HepG2 (cell line): ENCODE measurements around the gene DCAF6. TPM values are rescaled to one million over a fixed set of nuclear protein-coding genes. Genes with fewer than 3 reads are reported as not detected.
A peak's percentile ranks its signal among the peaks of the same experiment; 100 is the strongest.

ENCODE experiments used
- ATAC-seq: fragments of 200-7000 bp; cut with Tn5 transposase; 3 replicates; pipeline ENCODE4 v1.9.1; 2020; ENCODE audit warnings: mild to moderate bottlenecking, moderate library complexity
- BruUV-seq: library from RNA; stranded (reverse); fragments of 400-500 nt; replicated peaks from 2 replicates; lab custom pipeline; 2021; lab: Mats Ljungman, UMichigan
- CTCF ChIA-PET: fragments of 300-600 bp; formaldehyde crosslinking; extraction: SDS; loops from one replicate; lab custom pipeline; 2021; ENCODE audit warnings: low total read pairs, inconsistent platforms, low intra/inter-chr PET ratio; lab: Yijun Ruan, JAX
- POLR2A ChIA-PET: fragments of 350-600 bp; sonication (Branson Sonifier 250); formaldehyde crosslinking; loops from one replicate; lab custom pipeline; 2020; ENCODE audit warnings: antibody characterized with exemption, inconsistent platforms; lab: Yijun Ruan, JAX
- DNase-seq: peaks from one replicate; pipeline ENCODE4 v3.0.0-alpha.2; 2015; ENCODE audit warnings: low spot score
- FAIRE-seq: peaks from 3 replicates; lab custom pipeline; 2011; peaks lifted over from hg19 to GRCh38; lab: Jason Lieb, UNC
- H2AFZ ChIP-seq: one replicate; pipeline ENCODE4 v1.6.1; 2011; ENCODE audit warnings: low read length, inconsistent platforms
- H3K27ac ChIP-seq: fragments of 300-600 bp; 3 replicates; pipeline ENCODE4 v1.8.0; 2011; ENCODE audit warnings: mixed run types, mild to moderate bottlenecking, mixed read lengths, low read length, inconsistent platforms; ENCODE audit not compliant: insufficient read depth; ENCODE audit errors: extremely low read length
- H3K27me3 ChIP-seq, 2 experiments: fragments of 200-600 bp in 1 of 2; 2 replicates in 1 of 2; 3 replicates in 1 of 2; pipeline versions ENCODE4 v1.6.0 to v1.8.0; 2011; ENCODE audit warnings: low read length in 2 of 2, mild to moderate bottlenecking in 2 of 2, moderate library complexity in 2 of 2, inconsistent platforms in 1 of 2; ENCODE audit not compliant: insufficient read depth in 2 of 2, control insufficient read depth in 1 of 2
- H3K36me3 ChIP-seq, 2 experiments: fragments of 200-600 bp in 1 of 2; replicated peaks in 1 of 2; 2 replicates in 1 of 2; 3 replicates in 1 of 2; pipeline versions ENCODE4 v1.5.1 to v1.8.0; 2011; ENCODE audit warnings: low read length in 2 of 2, inconsistent platforms in 1 of 2; ENCODE audit not compliant: insufficient read depth in 2 of 2, control insufficient read depth in 1 of 2
- H3K4me1 ChIP-seq: 2 replicates; pipeline ENCODE4 v1.5.1; 2012; ENCODE audit warnings: low read length, inconsistent platforms; ENCODE audit not compliant: insufficient read depth
- H3K4me2 ChIP-seq: 2 replicates; pipeline ENCODE4 v1.6.0; 2011; ENCODE audit warnings: low read depth, low read length, inconsistent platforms
- H3K4me3 ChIP-seq, 3 experiments: fragments of 200-600 bp in 1 of 3; sonication (generic), shearing (Covaris generic) in 1 of 3; replicated peaks in 1 of 3; 2 replicates each; pipeline ENCODE4 v1.5.1; 2011 to 2016; ENCODE audit warnings: low read length in 3 of 3, inconsistent platforms in 2 of 3, low read depth in 2 of 3, mild to moderate bottlenecking in 2 of 3, control low read depth in 1 of 3, mixed read lengths in 1 of 3; ENCODE audit not compliant: insufficient read depth in 1 of 3
- H3K79me2 ChIP-seq: one replicate; pipeline ENCODE4 v1.6.1; 2011; ENCODE audit warnings: low read length, inconsistent platforms; ENCODE audit not compliant: insufficient read depth
- H3K9ac ChIP-seq: 2 replicates; pipeline ENCODE4 v1.6.0; 2011; ENCODE audit warnings: mild to moderate bottlenecking, low read depth, low read length, inconsistent platforms; ENCODE audit not compliant: insufficient read depth
- H3K9me3 ChIP-seq: 2 replicates; pipeline ENCODE4 v1.5.1; 2012; ENCODE audit warnings: mild to moderate bottlenecking, low read length
- H4K20me1 ChIP-seq: 2 replicates; pipeline ENCODE4 v1.6.0; 2011; ENCODE audit warnings: inconsistent platforms, mild to moderate bottlenecking, low read length, moderate library complexity; ENCODE audit not compliant: insufficient read depth
- IKZF1 ChIP-seq: fragments of 450-650 bp; IDR thresholded peaks from 2 replicates; pipeline ENCODE4 v1.7.1; 2016
- PHF21A ChIP-seq: sonication (generic); formaldehyde crosslinking; IDR thresholded peaks from 2 replicates; pipeline ENCODE4 v1.5.0; 2020; ENCODE audit warnings: mild to moderate bottlenecking, missing genetic modification reagents
- SALL1 ChIP-seq: sonication (generic); formaldehyde crosslinking; IDR thresholded peaks from 2 replicates; pipeline ENCODE4 v1.8.0; 2022; ENCODE audit warnings: mild to moderate bottlenecking, missing genetic modification reagents
- SMC3 ChIP-seq: IDR thresholded peaks from 2 replicates; pipeline ENCODE4 v1.6.1; 2011; ENCODE audit warnings: low read length, improper control_type of control experiment
- ZFP62 ChIP-seq: sonication (generic); formaldehyde crosslinking; IDR thresholded peaks from 2 replicates; pipeline ENCODE4 v1.4.0; 2020; ENCODE audit warnings: missing genetic modification reagents
- ZNF251 ChIP-seq: sonication (generic); formaldehyde crosslinking; IDR thresholded peaks from 2 replicates; pipeline ENCODE4 v1.9.0; 2021; ENCODE audit warnings: mild to moderate bottlenecking, missing genetic modification reagents
- ZNF446 ChIP-seq: sonication (generic); formaldehyde crosslinking; IDR thresholded peaks from 2 replicates; pipeline ENCODE4 v1.5.0; 2020; ENCODE audit warnings: mild to moderate bottlenecking, missing genetic modification reagents
- ZNF674 ChIP-seq: sonication (generic); formaldehyde crosslinking; IDR thresholded peaks from 2 replicates; pipeline ENCODE4 v1.5.0; 2020; ENCODE audit warnings: low read depth, mild to moderate bottlenecking, missing genetic modification reagents
- WGBS: methylation state at CpG from one replicate; pipeline ENCODE4 v1.1.6; 2017; ENCODE audit warnings: low lambda C conversion rate; 5-methylcytosine and 5-hydroxymethylcytosine counted together
- in situ Hi-C: cut with HindIII; loops from 2 replicates; pipeline ENCODE4 v1.10.0; 2017; ENCODE audit warnings: low pct_unique_long_range_greater_than_20kb; ENCODE audit not compliant: extremely low pct_ligation_motif_present
- intact Hi-C: fragments of 100-400 bp; cut with micrococcal nuclease; formaldehyde crosslinking; loops from one replicate; pipeline ENCODE4 v1.10.0; 2022; ENCODE audit not compliant: unreplicated experiment
- polyA plus RNA-seq, 8 experiments: library from polyadenylated mRNA; depleted of rRNA in 3 of 8; stranded (reverse) in 7 of 8; unstranded in 1 of 8; fragments of >200 nt; fragmentation: Illumina TruSeq in 4 of 8; extraction: Trizol in 4 of 8; gene quantifications; 2 replicates each; pipeline versions ENCODE4 v1.2.1 to v1.2.3, GENCODE V29; 2011 to 2016; ENCODE audit warnings: low read depth in 4 of 8, missing spikeins in 1 of 8, mixed read lengths in 1 of 8; ENCODE audit not compliant: insufficient read depth in 1 of 8
- total RNA-seq, 5 experiments: library from RNA; depleted of rRNA; stranded (reverse); fragments of >200 nt; fragmentation: Illumina TruSeq; extraction: Trizol; gene quantifications; 2 replicates each; pipeline ENCODE4 v1.2.3, GENCODE V29; 2016; ENCODE audit warnings: low read depth in 1 of 5
- TF ChIP-seq, protein P1 (sequence below): sonication (generic); formaldehyde crosslinking; IDR thresholded peaks from 2 replicates; pipeline ENCODE4 v1.8.0; 2022; ENCODE audit warnings: mild to moderate bottlenecking, missing genetic modification reagents, borderline replicate concordance
- TF ChIP-seq, protein P2 (sequence below): conservative IDR thresholded peaks from 2 replicates; pipeline ENCODE4 v1.6.1; 2018; ENCODE audit warnings: missing genetic modification reagents
- TF ChIP-seq, protein P3 (sequence below): sonication (generic); formaldehyde crosslinking; IDR thresholded peaks from 2 replicates; pipeline ENCODE4 v1.4.0; 2020; ENCODE audit warnings: missing genetic modification reagents

DCAF6 gene
- total and polyA plus RNA-seq, 2 of the 13 experiments (the other 11 are each of a cell fraction or from before 2014, with no cell fraction given): 24.7 to 33.7 TPM

DNA sequence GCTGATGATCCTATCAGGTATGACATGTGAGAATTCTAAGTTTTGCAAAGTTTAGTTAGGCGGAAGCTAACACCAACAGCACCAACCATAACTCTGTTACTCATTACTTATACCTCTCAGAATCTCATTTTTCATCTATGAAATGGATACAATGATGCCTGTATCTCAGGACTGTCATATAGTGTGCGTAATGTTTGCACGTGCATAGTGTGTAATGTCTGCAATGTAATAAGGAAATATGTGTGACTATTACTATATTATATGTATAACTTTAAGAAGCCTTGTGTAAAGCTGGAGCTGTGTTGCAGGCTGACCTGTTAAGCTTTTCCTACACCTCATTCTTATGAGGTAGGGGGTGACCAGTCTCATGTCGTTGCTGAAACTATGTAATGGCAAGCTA lies 35.6 kb upstream of the DCAF6 start (continued):
- no peak for TF ChIP-seq ZNF674 (CRISPR knock-in tag)
- no peak for TF ChIP-seq ZNF446 (CRISPR knock-in tag)
- TF ChIP-seq, protein P1, sequence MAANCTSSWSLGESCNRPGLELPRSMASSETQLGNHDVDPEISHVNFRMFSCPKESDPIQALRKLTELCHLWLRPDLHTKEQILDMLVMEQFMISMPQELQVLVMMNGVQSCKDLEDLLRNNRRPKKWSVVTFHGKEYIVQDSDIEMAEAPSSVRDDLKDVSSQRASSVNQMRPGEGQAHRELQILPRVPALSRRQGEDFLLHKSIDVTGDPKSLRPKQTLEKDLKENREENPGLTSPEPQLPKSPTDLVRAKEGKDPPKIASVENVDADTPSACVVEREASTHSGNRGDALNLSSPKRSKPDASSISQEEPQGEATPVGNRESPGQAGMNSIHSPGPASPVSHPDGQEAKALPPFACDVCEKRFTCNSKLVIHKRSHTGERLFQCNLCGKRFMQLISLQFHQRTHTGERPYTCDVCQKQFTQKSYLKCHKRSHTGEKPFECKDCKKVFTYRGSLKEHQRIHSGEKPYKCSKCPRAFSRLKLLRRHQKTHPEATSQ: no peak
- TF ChIP-seq, protein P2, sequence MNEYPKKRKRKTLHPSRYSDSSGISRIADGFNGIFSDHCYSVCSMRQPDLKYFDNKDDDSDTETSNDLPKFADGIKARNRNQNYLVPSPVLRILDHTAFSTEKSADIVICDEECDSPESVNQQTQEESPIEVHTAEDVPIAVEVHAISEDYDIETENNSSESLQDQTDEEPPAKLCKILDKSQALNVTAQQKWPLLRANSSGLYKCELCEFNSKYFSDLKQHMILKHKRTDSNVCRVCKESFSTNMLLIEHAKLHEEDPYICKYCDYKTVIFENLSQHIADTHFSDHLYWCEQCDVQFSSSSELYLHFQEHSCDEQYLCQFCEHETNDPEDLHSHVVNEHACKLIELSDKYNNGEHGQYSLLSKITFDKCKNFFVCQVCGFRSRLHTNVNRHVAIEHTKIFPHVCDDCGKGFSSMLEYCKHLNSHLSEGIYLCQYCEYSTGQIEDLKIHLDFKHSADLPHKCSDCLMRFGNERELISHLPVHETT (CRISPR knock-in tag): no peak
- TF ChIP-seq IKZF1: no peak
- no peak for TF ChIP-seq ZFP62 (CRISPR knock-in tag)
- no peak for TF ChIP-seq ZNF251 (CRISPR knock-in tag)
- TF ChIP-seq, all 625 proteins: peak for 0

DNA sequence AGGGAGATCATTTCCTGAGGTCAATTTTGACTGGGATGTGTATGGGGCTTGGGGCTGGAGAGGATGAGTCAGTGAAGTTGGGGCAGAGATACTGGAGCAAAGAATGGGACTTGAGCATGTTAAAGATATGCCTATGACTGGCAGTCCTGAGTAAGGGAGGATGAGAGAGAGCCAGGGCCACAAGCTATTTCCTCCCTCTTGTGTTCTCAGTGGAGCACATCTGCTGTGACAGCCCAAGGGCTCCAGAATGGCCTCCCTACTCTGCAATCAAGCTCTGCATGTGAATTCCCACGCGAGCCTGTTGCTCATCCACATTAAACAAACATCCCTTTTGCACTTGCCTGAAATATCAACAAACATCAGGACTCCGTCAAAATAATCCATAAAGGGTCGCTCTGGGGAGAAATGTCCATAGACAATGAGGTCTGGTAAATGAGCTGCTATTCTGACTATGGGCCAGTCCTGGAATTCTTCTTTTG lies 31.8 kb upstream of the DCAF6 start:
- Histone ChIP-seq H3K4me1 (peaks cover 19% of the 10 kb centered on the region), H3K27ac (no peak overlapping the region), H3K4me2 (peak overlapping the region; percentile 66), H3K79me2 (no peaks in the 10 kb centered on the region), H2AFZ (no peak overlapping the region), H3K9ac (peak overlapping the region; percentile 16; the same call in 1 of the 2 replicates), H3K36me3 (no peaks in the 10 kb centered on the region), H4K20me1 (no peaks in the 10 kb centered on the region), H3K4me3 (peak overlapping the region in 2 of 3 experiments; percentile 36 to 40; a peak in 2 of 6 replicates), H3K27me3 (no peaks in the 10 kb centered on the region; a peak in 1 of 5 replicates), H3K9me3 (peaks cover 8% of the 10 kb centered on the region)
- FAIRE-seq (no peak), ATAC-seq (peak; percentile 91), DNase-seq (no peak)
- in situ Hi-C loops (no loop called here), intact Hi-C loops (no loop called here)
- BruUV-seq: no TSS peak
- TF ChIP-seq SALL1 (peak; percentile 4; the same call in 1 of the 2 replicates), PHF21A (CRISPR knock-in tag) (0 out of 2 replicates have a peak, but pooled peaks have one; percentile 35), SMC3 (0 out of 2 replicates have a peak, but pooled peaks have one; percentile 7)
- TF ChIP-seq, protein P3, sequence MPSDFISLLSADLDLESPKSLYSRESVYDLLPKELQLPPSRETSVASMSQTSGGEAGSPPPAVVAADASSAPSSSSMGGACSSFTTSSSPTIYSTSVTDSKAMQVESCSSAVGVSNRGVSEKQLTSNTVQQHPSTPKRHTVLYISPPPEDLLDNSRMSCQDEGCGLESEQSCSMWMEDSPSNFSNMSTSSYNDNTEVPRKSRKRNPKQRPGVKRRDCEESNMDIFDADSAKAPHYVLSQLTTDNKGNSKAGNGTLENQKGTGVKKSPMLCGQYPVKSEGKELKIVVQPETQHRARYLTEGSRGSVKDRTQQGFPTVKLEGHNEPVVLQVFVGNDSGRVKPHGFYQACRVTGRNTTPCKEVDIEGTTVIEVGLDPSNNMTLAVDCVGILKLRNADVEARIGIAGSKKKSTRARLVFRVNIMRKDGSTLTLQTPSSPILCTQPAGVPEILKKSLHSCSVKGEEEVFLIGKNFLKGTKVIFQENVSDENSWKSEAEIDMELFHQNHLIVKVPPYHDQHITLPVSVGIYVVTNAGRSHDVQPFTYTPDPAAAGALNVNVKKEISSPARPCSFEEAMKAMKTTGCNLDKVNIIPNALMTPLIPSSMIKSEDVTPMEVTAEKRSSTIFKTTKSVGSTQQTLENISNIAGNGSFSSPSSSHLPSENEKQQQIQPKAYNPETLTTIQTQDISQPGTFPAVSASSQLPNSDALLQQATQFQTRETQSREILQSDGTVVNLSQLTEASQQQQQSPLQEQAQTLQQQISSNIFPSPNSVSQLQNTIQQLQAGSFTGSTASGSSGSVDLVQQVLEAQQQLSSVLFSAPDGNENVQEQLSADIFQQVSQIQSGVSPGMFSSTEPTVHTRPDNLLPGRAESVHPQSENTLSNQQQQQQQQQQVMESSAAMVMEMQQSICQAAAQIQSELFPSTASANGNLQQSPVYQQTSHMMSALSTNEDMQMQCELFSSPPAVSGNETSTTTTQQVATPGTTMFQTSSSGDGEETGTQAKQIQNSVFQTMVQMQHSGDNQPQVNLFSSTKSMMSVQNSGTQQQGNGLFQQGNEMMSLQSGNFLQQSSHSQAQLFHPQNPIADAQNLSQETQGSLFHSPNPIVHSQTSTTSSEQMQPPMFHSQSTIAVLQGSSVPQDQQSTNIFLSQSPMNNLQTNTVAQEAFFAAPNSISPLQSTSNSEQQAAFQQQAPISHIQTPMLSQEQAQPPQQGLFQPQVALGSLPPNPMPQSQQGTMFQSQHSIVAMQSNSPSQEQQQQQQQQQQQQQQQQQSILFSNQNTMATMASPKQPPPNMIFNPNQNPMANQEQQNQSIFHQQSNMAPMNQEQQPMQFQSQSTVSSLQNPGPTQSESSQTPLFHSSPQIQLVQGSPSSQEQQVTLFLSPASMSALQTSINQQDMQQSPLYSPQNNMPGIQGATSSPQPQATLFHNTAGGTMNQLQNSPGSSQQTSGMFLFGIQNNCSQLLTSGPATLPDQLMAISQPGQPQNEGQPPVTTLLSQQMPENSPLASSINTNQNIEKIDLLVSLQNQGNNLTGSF (CRISPR knock-in tag): no peak
- WGBS: 5% methylated on average over 2 of the region's 4 CpGs
- CTCF ChIA-PET: no interaction called here
- POLR2A ChIA-PET: interaction anchor here (1.0 to 2.3 kb wide), 4 partner anchors 9 to 31 kb away, joined by 3 to 12 read pairs (median 7); partner anchors contain the start of genes ADCY10, DCAF6 and MPC2
